Astrocyte of the cerebellum (primary cell): Measurements from ENCODE around the gene PELO.
"Not testable (repeated sequence)": the region's sequence is repeated elsewhere in the genome, so short reads cannot be mapped to it uniquely, and the experiment has no call there.

ENCODE experiments used
- DNase-seq: peaks from one replicate; pipeline ENCODE4 v3.0.0-alpha.2; 2011; ENCODE audit warnings: low read depth
- H3K4me3 ChIP-seq: 2 replicates; pipeline ENCODE4 v1.5.1; 2011; ENCODE audit warnings: mild to moderate bottlenecking, low read depth, low read length, moderate library complexity
- CTCF ChIP-seq: IDR thresholded peaks from 2 replicates; pipeline ENCODE4 v1.5.1; 2012; ENCODE audit warnings: low read length, low read depth, moderate library complexity, mild to moderate bottlenecking; ENCODE audit errors: missing control alignments
- in situ Hi-C: cut with HindIII; loops from 2 replicates; pipeline ENCODE4 v1.10.0; 2017; ENCODE audit warnings: low sequenced_read_pairs

The PELO gene

GRCh38 chr5:52818360-52818759, 30.6 kb downstream of the PELO start:
- no peak for TF ChIP-seq CTCF
- H3K4me3 ChIP-seq = no peak overlapping the region
- no peak for DNase-seq
- in situ Hi-C loops = no loop called here

GRCh38 chr5:52818807-52819206, 31.1 kb downstream of the PELO start:
- in situ Hi-C loops, DNase-seq, H3K4me3 ChIP-seq: not testable (repeated sequence)

GRCh38 chr5:52821901-52822300, 34.2 kb downstream of the PELO start:
- in situ Hi-C loops = no loop called here
- H3K4me3 ChIP-seq = no peak overlapping the region
- no peak for DNase-seq
- no peak for TF ChIP-seq CTCF

GRCh38 chr5:52822437-52822836, 34.7 kb downstream of the PELO start:
- TF ChIP-seq CTCF = no peak
- no peak overlapping the region for H3K4me3 ChIP-seq
- DNase-seq = no peak
- in situ Hi-C loops = no loop called here

GRCh38 chr5:52824827-52825226, 37.1 kb downstream of the PELO start:
- no peak for TF ChIP-seq CTCF
- in situ Hi-C loops = no loop called here
- H3K4me3 ChIP-seq = no peak overlapping the region
- DNase-seq = no peak

- in situ Hi-C loops = no loop called here
- H3K4me3 ChIP-seq = no peak overlapping the region
- TF ChIP-seq CTCF = no peak
- DNase-seq = no peak
Observed at GRCh38 chr5:52825826-52826225, 38.1 kb downstream of the PELO start.

- DNase-seq = no peak
- no peak for TF ChIP-seq CTCF
- in situ Hi-C loops = no loop called here
- no peak overlapping the region for H3K4me3 ChIP-seq
Observed at GRCh38 chr5:52827815-52828214, 40.1 kb downstream of the PELO start.
